ENCODE measurements around the gene GGPS1.
"Not testable (repeated sequence)": the region's sequence is repeated elsewhere in the genome, so short reads cannot be mapped to it uniquely, and the experiment has no call there.

Gene GGPS1

DNA sequence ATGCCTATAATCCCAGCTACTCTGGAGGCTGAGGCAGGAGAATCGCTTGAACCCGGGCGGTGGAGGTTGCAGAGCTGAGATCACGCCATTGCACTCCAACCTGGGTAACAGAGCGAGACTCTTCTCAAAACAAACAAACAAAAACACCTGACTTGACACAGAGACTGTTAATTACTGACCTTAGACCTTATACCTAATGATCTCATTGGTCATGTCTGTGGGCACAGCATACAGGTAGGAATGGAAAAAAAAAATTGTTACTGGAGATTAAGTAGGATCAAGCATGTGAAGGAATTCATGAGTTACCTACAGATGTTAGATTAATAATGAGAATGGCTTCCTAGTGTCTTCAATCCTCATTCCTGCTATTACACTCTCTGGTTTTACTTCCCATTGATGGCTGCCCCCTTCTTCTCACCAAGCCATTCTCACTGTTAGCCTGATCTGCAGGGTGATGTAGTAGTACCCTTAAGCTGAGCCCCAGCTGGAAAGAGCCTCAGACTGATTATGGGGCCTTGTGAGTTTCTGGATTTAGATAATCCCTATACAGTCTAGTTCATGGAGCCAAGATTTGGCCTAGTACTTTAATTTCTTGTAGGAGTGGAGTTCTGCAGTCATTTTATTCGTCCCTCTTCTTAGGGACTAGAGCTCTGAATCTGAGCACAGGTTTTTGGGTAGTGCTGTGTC, 47.7 kb downstream of the GGPS1 start:
- no peak for DNase-seq (ENCODE audit: low read depth)
- TF ChIP-seq, protein P1, sequence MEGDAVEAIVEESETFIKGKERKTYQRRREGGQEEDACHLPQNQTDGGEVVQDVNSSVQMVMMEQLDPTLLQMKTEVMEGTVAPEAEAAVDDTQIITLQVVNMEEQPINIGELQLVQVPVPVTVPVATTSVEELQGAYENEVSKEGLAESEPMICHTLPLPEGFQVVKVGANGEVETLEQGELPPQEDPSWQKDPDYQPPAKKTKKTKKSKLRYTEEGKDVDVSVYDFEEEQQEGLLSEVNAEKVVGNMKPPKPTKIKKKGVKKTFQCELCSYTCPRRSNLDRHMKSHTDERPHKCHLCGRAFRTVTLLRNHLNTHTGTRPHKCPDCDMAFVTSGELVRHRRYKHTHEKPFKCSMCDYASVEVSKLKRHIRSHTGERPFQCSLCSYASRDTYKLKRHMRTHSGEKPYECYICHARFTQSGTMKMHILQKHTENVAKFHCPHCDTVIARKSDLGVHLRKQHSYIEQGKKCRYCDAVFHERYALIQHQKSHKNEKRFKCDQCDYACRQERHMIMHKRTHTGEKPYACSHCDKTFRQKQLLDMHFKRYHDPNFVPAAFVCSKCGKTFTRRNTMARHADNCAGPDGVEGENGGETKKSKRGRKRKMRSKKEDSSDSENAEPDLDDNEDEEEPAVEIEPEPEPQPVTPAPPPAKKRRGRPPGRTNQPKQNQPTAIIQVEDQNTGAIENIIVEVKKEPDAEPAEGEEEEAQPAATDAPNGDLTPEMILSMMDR (IDR thresholded peaks at IDR 0.05; ENCODE audit: control insufficient read depth, extremely low read depth, insufficient read depth), result no peak
- no peak overlapping the region for H3K4me3 ChIP-seq (ENCODE audit: low read depth, low read length)

DNA sequence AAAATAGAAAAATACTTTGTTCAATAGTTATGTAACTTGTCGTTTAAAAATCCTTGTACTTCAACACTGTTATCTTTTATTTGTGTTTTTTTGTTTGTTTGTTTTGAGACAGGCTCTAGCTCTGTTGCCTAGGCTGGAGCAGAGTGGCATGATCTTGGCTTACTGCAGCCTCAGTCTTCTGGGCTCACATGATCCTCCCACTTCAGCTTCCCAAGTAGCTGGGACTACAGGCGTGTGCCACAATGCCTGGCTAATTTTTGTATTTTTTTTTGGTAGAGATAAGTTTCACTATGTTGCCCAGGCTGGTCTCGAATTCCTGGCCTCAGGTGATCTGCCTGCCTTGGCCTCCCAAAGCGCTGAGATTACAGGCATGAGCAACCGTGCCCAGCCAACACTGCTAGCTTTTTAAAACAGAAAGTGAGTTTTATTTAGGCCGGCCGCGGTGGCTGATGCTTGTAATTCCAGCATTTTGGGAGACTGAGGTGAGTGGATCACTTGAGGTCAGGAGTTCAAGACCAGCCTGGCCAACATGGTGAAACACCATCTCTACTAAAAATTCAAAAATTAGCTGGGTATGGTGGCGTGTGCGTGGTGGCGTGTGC, 49.9 kb downstream of the GGPS1 start:
- not testable (repeated sequence) for H3K4me3 ChIP-seq (ENCODE audit: low read depth, low read length); DNase-seq (ENCODE audit: low read depth)

GRCh38 chr1:235381955-235382739, 53.8 kb downstream of the GGPS1 start:
- H3K4me3 ChIP-seq (ENCODE audit: low read depth, low read length); DNase-seq (ENCODE audit: low read depth): not testable (repeated sequence)

GRCh38 chr1:235385633-235386032, 57.3 kb downstream of the GGPS1 start:
- not testable (repeated sequence) for DNase-seq (ENCODE audit: low read depth); H3K4me3 ChIP-seq (ENCODE audit: low read depth, low read length)

- TF ChIP-seq, protein P1 (IDR thresholded peaks at IDR 0.05; ENCODE audit: control insufficient read depth, extremely low read depth, insufficient read depth), result no peak
- H3K4me3 ChIP-seq (ENCODE audit: low read depth, low read length), result no peak overlapping the region
- DNase-seq (ENCODE audit: low read depth), result no peak
Measured at GRCh38 chr1:235391874-235392273, 63.5 kb downstream of the GGPS1 start.

Data from LNCaP clone FGC (cell line).